Jurkat, Clone E6-1 (cell line): ENCODE data around the gene ARL15. TPM values are rescaled to one million over a fixed set of nuclear protein-coding genes. Genes with fewer than 3 reads are reported as not detected.
"Not testable (repeated sequence)": the region's sequence is repeated elsewhere in the genome, so short reads cannot be mapped to it uniquely, and the experiment has no call there.

Experiments used
- DNase-seq: peaks from one replicate; pipeline ENCODE4 v3.0.0-alpha.2; 2011; ENCODE audit warnings: low read depth, low spot score
- H3K4me3 ChIP-seq: 2 replicates; pipeline ENCODE4 v1.5.1; 2011; ENCODE audit warnings: mild to moderate bottlenecking, low read length, control low read depth, moderate library complexity
- polyA plus RNA-seq: library from polyadenylated mRNA; unstranded; fragments of >200 nt; gene quantifications from one replicate; pipeline ENCODE4 v1.2.1, GENCODE V29; 2012; ENCODE audit warnings: missing spikeins; ENCODE audit not compliant: insufficient read length, insufficient read depth

The ARL15 gene
- polyA plus RNA-seq = 7.9 TPM

GRCh38 chr5:54310433-54311175 is at the start of gene ARL15:
TSS of gene ARL15 (minus strand) at chr5:54310573.
- peak within 1 kb of the TSS; percentile 89 for H3K4me3 ChIP-seq
- peak; percentile 97 for DNase-seq

GRCh38 chr5:54360089-54360488 is 49.7 kb upstream of the ARL15 start:
- no peak overlapping the region for H3K4me3 ChIP-seq
- DNase-seq = no peak

- DNase-seq = peak; percentile 1
- H3K4me3 ChIP-seq = no peak overlapping the region
Measured at GRCh38 chr5:54357408-54358058, 47.2 kb upstream of the ARL15 start.

- H3K4me3 ChIP-seq, DNase-seq: not testable (repeated sequence)
Measured at GRCh38 chr5:54353933-54354564, 43.7 kb upstream of the ARL15 start.

- not testable (repeated sequence) for DNase-seq, H3K4me3 ChIP-seq
Measured at GRCh38 chr5:54352580-54352979, 42.2 kb upstream of the ARL15 start.

GRCh38 chr5:54347221-54347865 is 37.0 kb upstream of the ARL15 start:
- DNase-seq = peak; percentile 3
- no peak overlapping the region for H3K4me3 ChIP-seq

GRCh38 chr5:54344653-54345052 is 34.3 kb upstream of the ARL15 start:
- H3K4me3 ChIP-seq = no peak overlapping the region
- DNase-seq = no peak

- no peak overlapping the region for H3K4me3 ChIP-seq
- no peak for DNase-seq
Measured at GRCh38 chr5:54341971-54342370, 31.6 kb upstream of the ARL15 start.

- DNase-seq = no peak
- no peak overlapping the region for H3K4me3 ChIP-seq
Measured at GRCh38 chr5:54337523-54337922, 27.1 kb upstream of the ARL15 start.

- DNase-seq = no peak
- H3K4me3 ChIP-seq = no peak overlapping the region
Measured at GRCh38 chr5:54332720-54333119, 22.3 kb upstream of the ARL15 start.

- no peak overlapping the region for H3K4me3 ChIP-seq
- DNase-seq = no peak
Measured at GRCh38 chr5:54329731-54330709, 19.6 kb upstream of the ARL15 start.

GRCh38 chr5:54326662-54327270 is 16.4 kb upstream of the ARL15 start:
- DNase-seq = no peak
- no peak overlapping the region for H3K4me3 ChIP-seq

- DNase-seq = no peak
- H3K4me3 ChIP-seq = no peak overlapping the region
Measured at GRCh38 chr5:54325610-54326311, 15.4 kb upstream of the ARL15 start.

GRCh38 chr5:54325272-54325609 is 14.9 kb upstream of the ARL15 start:
- no peak overlapping the region for H3K4me3 ChIP-seq

GRCh38 chr5:54324651-54325271 is 14.4 kb upstream of the ARL15 start:
- no peak for DNase-seq
- H3K4me3 ChIP-seq = no peak overlapping the region

More at GRCh38 chr5:54325272-54325609, 14.9 kb upstream of the ARL15 start:
- no peak for DNase-seq

- DNase-seq = no peak
Measured at GRCh38 chr5:54323495-54323894, 13.1 kb upstream of the ARL15 start.

GRCh38 chr5:54320256-54320655 is 9.9 kb upstream of the ARL15 start:
- no peak overlapping the region for H3K4me3 ChIP-seq
- DNase-seq = no peak

More at GRCh38 chr5:54323495-54323894, 13.1 kb upstream of the ARL15 start:
- H3K4me3 ChIP-seq = no peak overlapping the region
